Caco-2 (cell line): Measurements from ENCODE around the gene KRT26. TPM values are rescaled to one million over a fixed set of nuclear protein-coding genes. Genes with fewer than 3 reads are reported as not detected.

Experiments used
- BruUV-seq: library from RNA; stranded (reverse); fragments of 400-500 nt; replicated peaks from 2 replicates; lab custom pipeline; 2021; lab: Mats Ljungman, UMichigan
- CTCF ChIA-PET: fragments of 300-600 bp; sonication (Branson Sonifier 250); formaldehyde crosslinking; loops from one replicate; lab custom pipeline; 2022; ENCODE audit warnings: antibody characterized with exemption; lab: Charles Lee
- POLR2A ChIA-PET: fragments of 300-600 bp; sonication (Branson Sonifier 250); formaldehyde crosslinking; loops from one replicate; lab custom pipeline; 2022; ENCODE audit warnings: antibody characterized with exemption; lab: Charles Lee
- DNase-seq, 2 experiments: peaks; one replicate each; pipeline versions ENCODE4 v3.0.0 to v3.0.0-alpha.2; 2020 to 2022
- H3K27me3 ChIP-seq: replicated peaks from 2 replicates; pipeline ENCODE4 v1.6.0; 2011; ENCODE audit warnings: low read length; ENCODE audit not compliant: control insufficient read depth, insufficient read depth
- H3K36me3 ChIP-seq: 2 replicates; pipeline ENCODE4 v1.5.1; 2011; ENCODE audit warnings: low read length; ENCODE audit not compliant: control insufficient read depth, insufficient read depth
- H3K4me1 ChIP-seq: fragments of 250-450 bp; sonication (Bioruptor Pico); 2 replicates; pipeline ENCODE4 v1.5.1; 2020; ENCODE audit warnings: mild to moderate bottlenecking
- H3K4me3 ChIP-seq: 2 replicates; pipeline ENCODE4 v1.5.1; 2011; ENCODE audit warnings: low read depth, mild to moderate bottlenecking, control low read depth, low read length
- H3K9me3 ChIP-seq: fragments of 250-450 bp; sonication (Bioruptor Pico); 2 replicates; pipeline ENCODE4 v1.5.1; 2020; ENCODE audit warnings: mild to moderate bottlenecking, moderate library complexity
- H3K27ac Mint-ChIP-seq: one replicate; pipeline ENCODE4 v1.8.0; 2022; ENCODE audit warnings: mixed read lengths; ENCODE audit not compliant: unreplicated experiment
- H3K27me3 Mint-ChIP-seq: one replicate; pipeline ENCODE4 v1.8.0; 2022; ENCODE audit warnings: mixed read lengths; ENCODE audit not compliant: insufficient read depth, unreplicated experiment
- H3K36me3 Mint-ChIP-seq: one replicate; pipeline ENCODE4 v1.8.0; 2022; ENCODE audit warnings: mild to moderate bottlenecking, mixed read lengths; ENCODE audit not compliant: insufficient read depth, unreplicated experiment
- H3K4me1 Mint-ChIP-seq: one replicate; pipeline ENCODE4 v1.8.0; 2022; ENCODE audit warnings: low read depth, mixed read lengths; ENCODE audit not compliant: unreplicated experiment
- H3K4me3 Mint-ChIP-seq: one replicate; pipeline ENCODE4 v1.8.0; 2022; ENCODE audit warnings: mild to moderate bottlenecking, moderate library complexity, mixed read lengths; ENCODE audit not compliant: unreplicated experiment
- H3K9me3 Mint-ChIP-seq: one replicate; pipeline ENCODE4 v1.8.0; 2022; ENCODE audit warnings: mixed read lengths; ENCODE audit not compliant: unreplicated experiment
- CTCF ChIP-seq, 2 experiments: fragments of 200-600 bp in 1 of 2; IDR thresholded peaks; 1 replicate in 1 of 2; 2 replicates in 1 of 2; pipeline versions ENCODE4 v1.5.1 to v1.8.0; 2011 to 2022; ENCODE audit warnings: antibody characterized with exemption in 1 of 2, control low read depth in 1 of 2, inconsistent platforms in 1 of 2, low read depth in 1 of 2, low read length in 1 of 2, mild to moderate bottlenecking in 1 of 2, moderate library complexity in 1 of 2; ENCODE audit not compliant: insufficient read depth in 1 of 2, severe bottlenecking in 1 of 2, unreplicated experiment in 1 of 2
- intact Hi-C: fragments of 100-400 bp; cut with micrococcal nuclease; formaldehyde crosslinking; loops from one replicate; pipeline ENCODE4 v1.10.0; 2022; ENCODE audit not compliant: unreplicated experiment
- total RNA-seq: library from RNA; stranded (reverse); gene quantifications from 2 replicates; pipeline ENCODE4 v1.2.3, GENCODE V29; 2022

The KRT26 gene
- total RNA-seq, 1 experiment from 2014 or later, result not detected

- Mint-ChIP-seq H3K4me1 (peaks cover 14% of the 10 kb centered on the region), H3K9me3 (no peaks in the 10 kb centered on the region), H3K36me3 (peaks cover 12% of the 10 kb centered on the region), H3K4me3 (no peak overlapping the region), H3K27me3 (peaks cover 19% of the 10 kb centered on the region), H3K27ac (no peak overlapping the region)
- TF ChIP-seq CTCF (IDR thresholded peaks at IDR 0.05; ENCODE audit: insufficient read depth in 1 of 2, low read depth in 1 of 2, low read length in 1 of 2, severe bottlenecking in 1 of 2, unreplicated experiment in 1 of 2), result no peak
- Histone ChIP-seq H3K36me3 (peaks cover 3% of the 10 kb centered on the region), H3K9me3 (no peaks in the 10 kb centered on the region), H3K27me3 (no peaks in the 10 kb centered on the region; the same call in 1 of the 2 replicates), H3K4me3 (no peak overlapping the region), H3K4me1 (no peaks in the 10 kb centered on the region)
- intact Hi-C loops, result no loop called here
- no TSS peak for BruUV-seq
- DNase-seq, result no peak
- ChIA-PET POLR2A (no interaction called here), CTCF (no interaction called here)
Observed at GRCh38 chr17:40813804-40814203, 41.8 kb upstream of the KRT26 start.

- no TSS peak for BruUV-seq
- CTCF ChIA-PET, result interaction anchor here (1.4 kb wide), 1 partner anchor 9 kb away, joined by 4 read pairs; no protein-coding TSS in a partner anchor
- no peaks in the 10 kb centered on the region for H3K9me3 ChIP-seq
Observed at GRCh38 chr17:40812639-40813038, 40.6 kb upstream of the KRT26 start.

GRCh38 chr17:40810494-40810893 lies 38.5 kb upstream of the KRT26 start:
- no peaks in the 10 kb centered on the region for H3K4me1 ChIP-seq
- TF ChIP-seq CTCF (IDR thresholded peaks at IDR 0.05; ENCODE audit: insufficient read depth in 1 of 2, low read depth in 1 of 2, low read length in 1 of 2, severe bottlenecking in 1 of 2, unreplicated experiment in 1 of 2), result no peak
- Mint-ChIP-seq H3K27me3 (peaks cover 24% of the 10 kb centered on the region), H3K9me3 (no peaks in the 10 kb centered on the region), H3K27ac (no peak overlapping the region), H3K36me3 (no peaks in the 10 kb centered on the region), H3K4me1 (peaks cover 7% of the 10 kb centered on the region), H3K4me3 (no peak overlapping the region)
- H3K27me3 ChIP-seq, result no peaks in the 10 kb centered on the region; the same call in 1 of the 2 replicates
- ChIA-PET CTCF (no interaction called here), POLR2A (no interaction called here)
- intact Hi-C loops, result no loop called here
- DNase-seq, result no peak
- H3K9me3 ChIP-seq, result no peaks in the 10 kb centered on the region
- no peaks in the 10 kb centered on the region for H3K36me3 ChIP-seq
- no peak overlapping the region for H3K4me3 ChIP-seq
- BruUV-seq, result no TSS peak

More at GRCh38 chr17:40812639-40813038, 40.6 kb upstream of the KRT26 start:
- POLR2A ChIA-PET, result no interaction called here
- Mint-ChIP-seq H3K27me3 (peaks cover 22% of the 10 kb centered on the region), H3K36me3 (peaks cover 10% of the 10 kb centered on the region), H3K4me1 (peaks cover 13% of the 10 kb centered on the region), H3K9me3 (no peaks in the 10 kb centered on the region), H3K27ac (no peak overlapping the region), H3K4me3 (no peak overlapping the region)
- intact Hi-C loops, result no loop called here
- DNase-seq, result no peak
- no peak for TF ChIP-seq CTCF (IDR thresholded peaks at IDR 0.05; ENCODE audit: insufficient read depth in 1 of 2, low read depth in 1 of 2, low read length in 1 of 2, severe bottlenecking in 1 of 2, unreplicated experiment in 1 of 2)
- Histone ChIP-seq H3K36me3 (peaks cover 3% of the 10 kb centered on the region), H3K27me3 (no peaks in the 10 kb centered on the region; the same call in 1 of the 2 replicates), H3K4me3 (no peak overlapping the region), H3K4me1 (no peaks in the 10 kb centered on the region)
